ENCODE data around the gene LPP. TPM values are rescaled to one million over a fixed set of nuclear protein-coding genes. Genes with fewer than 3 reads are reported as not detected.

LPP gene
- total and polyA plus RNA-seq, 5 donors from 2014 or later: 14.5 to 102 (median 21.7) TPM

- H3K27ac Mint-ChIP-seq: peak overlapping the region; percentile 77 to 86 (median 77)
- Histone ChIP-seq H3K27me3 (ENCODE audit: control insufficient read depth, insufficient read depth, low read length) (no peaks in the 10 kb centered on the region), H3K4me1 (ENCODE audit: control insufficient read depth, insufficient read depth, low read length, poor library complexity, severe bottlenecking) (peaks cover 14% of the 10 kb centered on the region), H3K4me3 (ENCODE audit: low read depth, low read length) (peak overlapping the region; percentile 49), H3K27ac (ENCODE audit: insufficient read depth, low read length, poor library complexity, severe bottlenecking) (no peak overlapping the region), H3K36me3 (ENCODE audit: control insufficient read depth, insufficient read depth, low read length) (no peaks in the 10 kb centered on the region), H3K9me3 (ENCODE audit: control insufficient read depth in 2 of 2, low read length in 2 of 2) (no peaks in the 10 kb centered on the region)
- peak overlapping the region in 3 of 4 donors; percentile 17 to 77 (median 70) for H3K4me3 Mint-ChIP-seq
- H3K36me3 Mint-ChIP-seq: peaks cover 13% of the 10 kb centered on the region
- H3K4me1 Mint-ChIP-seq: peaks cover 16 to 48% (median 32%) of the 10 kb centered on the region in 4 donors
- peaks cover 4% of the 10 kb centered on the region for H3K27me3 Mint-ChIP-seq
- DNase-seq: peak in 2 of 3 donors; percentile 37 to 71
- no peaks in the 10 kb centered on the region for H3K9me3 Mint-ChIP-seq
- ATAC-seq (ENCODE audit: low read depth in 2 of 2): peak; percentile 79 to 84
Measured at GRCh38 chr3:188358787-188359493, 205.0 kb downstream of the LPP start.

- Mint-ChIP-seq H3K27me3 (peaks cover 4% of the 10 kb centered on the region), H3K36me3 (peaks cover 13% of the 10 kb centered on the region), H3K27ac (peak overlapping the region in 2 of 3 donors; percentile 13 to 77), H3K4me1 (peaks cover 21 to 48% (median 36%) of the 10 kb centered on the region in 4 donors), H3K9me3 (no peaks in the 10 kb centered on the region), H3K4me3 (no peak overlapping the region)
- Histone ChIP-seq H3K4me3 (ENCODE audit: low read depth, low read length) (no peak overlapping the region), H3K27me3 (ENCODE audit: control insufficient read depth, insufficient read depth, low read length) (no peaks in the 10 kb centered on the region), H3K4me1 (ENCODE audit: control insufficient read depth, insufficient read depth, low read length, poor library complexity, severe bottlenecking) (peaks cover 14% of the 10 kb centered on the region), H3K9me3 (ENCODE audit: control insufficient read depth in 2 of 2, low read length in 2 of 2) (no peaks in the 10 kb centered on the region), H3K27ac (ENCODE audit: insufficient read depth, low read length, poor library complexity, severe bottlenecking) (no peak overlapping the region), H3K36me3 (ENCODE audit: control insufficient read depth, insufficient read depth, low read length) (no peaks in the 10 kb centered on the region)
- DNase-seq: no peak
- ATAC-seq (ENCODE audit: low read depth in 2 of 2): no peak
Measured at GRCh38 chr3:188360364-188360881, 206.5 kb downstream of the LPP start.

GRCh38 chr3:188361888-188362287 is 207.9 kb downstream of the LPP start:
- Histone ChIP-seq H3K9me3 (ENCODE audit: control insufficient read depth in 2 of 2, low read length in 2 of 2) (no peaks in the 10 kb centered on the region), H3K27ac (ENCODE audit: insufficient read depth, low read length, poor library complexity, severe bottlenecking) (no peak overlapping the region), H3K27me3 (ENCODE audit: control insufficient read depth, insufficient read depth, low read length) (no peaks in the 10 kb centered on the region), H3K4me3 (ENCODE audit: low read depth, low read length) (no peak overlapping the region), H3K4me1 (ENCODE audit: control insufficient read depth, insufficient read depth, low read length, poor library complexity, severe bottlenecking) (peaks cover 14% of the 10 kb centered on the region), H3K36me3 (ENCODE audit: control insufficient read depth, insufficient read depth, low read length) (no peaks in the 10 kb centered on the region)
- Mint-ChIP-seq H3K9me3 (no peaks in the 10 kb centered on the region), H3K27ac (peak overlapping the region; percentile 68 to 81 (median 74)), H3K4me1 (peaks cover 21 to 51% (median 37%) of the 10 kb centered on the region in 4 donors), H3K36me3 (peaks cover 12% of the 10 kb centered on the region), H3K27me3 (peaks cover 4% of the 10 kb centered on the region), H3K4me3 (peak overlapping the region in 2 of 4 donors; percentile 36 to 53)
- DNase-seq (peak in 1 of 3 donors; percentile 16), ATAC-seq (ENCODE audit: low read depth in 2 of 2) (peak; percentile 24 to 25)

- H3K4me3 Mint-ChIP-seq: peak overlapping the region in 3 of 4 donors; percentile 2 to 53 (median 14)
- H3K4me1 Mint-ChIP-seq: peaks cover 21 to 49% (median 37%) of the 10 kb centered on the region in 4 donors
- H3K27me3 Mint-ChIP-seq: peaks cover 4% of the 10 kb centered on the region
- Histone ChIP-seq H3K4me1 (ENCODE audit: control insufficient read depth, insufficient read depth, low read length, poor library complexity, severe bottlenecking) (peaks cover 14% of the 10 kb centered on the region), H3K4me3 (ENCODE audit: low read depth, low read length) (no peak overlapping the region), H3K9me3 (ENCODE audit: control insufficient read depth in 2 of 2, low read length in 2 of 2) (no peaks in the 10 kb centered on the region), H3K27me3 (ENCODE audit: control insufficient read depth, insufficient read depth, low read length) (no peaks in the 10 kb centered on the region), H3K36me3 (ENCODE audit: control insufficient read depth, insufficient read depth, low read length) (no peaks in the 10 kb centered on the region), H3K27ac (ENCODE audit: insufficient read depth, low read length, poor library complexity, severe bottlenecking) (no peak overlapping the region)
- no peaks in the 10 kb centered on the region for H3K9me3 Mint-ChIP-seq
- H3K36me3 Mint-ChIP-seq: peaks cover 10% of the 10 kb centered on the region
- DNase-seq (peak in 1 of 3 donors; percentile 16), ATAC-seq (ENCODE audit: low read depth in 2 of 2) (peak; percentile 43 to 59)
- H3K27ac Mint-ChIP-seq: peak overlapping the region in 2 of 3 donors; percentile 68 to 84
Measured at GRCh38 chr3:188362405-188362831, 208.5 kb downstream of the LPP start.

- H3K4me1 Mint-ChIP-seq: peaks cover 13 to 36% (median 26%) of the 10 kb centered on the region in 4 donors
- ATAC-seq (ENCODE audit: low read depth in 2 of 2): no peak
- H3K27ac ChIP-seq (ENCODE audit: insufficient read depth, low read length, poor library complexity, severe bottlenecking): no peak overlapping the region
- no peaks in the 10 kb centered on the region for H3K27me3 Mint-ChIP-seq
- peak overlapping the region in 1 of 3 donors; percentile 11 for H3K27ac Mint-ChIP-seq
- no peaks in the 10 kb centered on the region for H3K36me3 ChIP-seq (ENCODE audit: control insufficient read depth, insufficient read depth, low read length)
- no peaks in the 10 kb centered on the region for H3K9me3 Mint-ChIP-seq
- H3K9me3 ChIP-seq (ENCODE audit: control insufficient read depth in 2 of 2, low read length in 2 of 2): no peaks in the 10 kb centered on the region
- peaks cover 12% of the 10 kb centered on the region for H3K36me3 Mint-ChIP-seq
- H3K4me3 ChIP-seq (ENCODE audit: low read depth, low read length): no peak overlapping the region
- H3K27me3 ChIP-seq (ENCODE audit: control insufficient read depth, insufficient read depth, low read length): no peaks in the 10 kb centered on the region
- no peak overlapping the region for H3K4me3 Mint-ChIP-seq
- no peaks in the 10 kb centered on the region for H3K4me1 ChIP-seq (ENCODE audit: control insufficient read depth, insufficient read depth, low read length, poor library complexity, severe bottlenecking)
- no peak for DNase-seq
Measured at GRCh38 chr3:188365184-188365583, 211.2 kb downstream of the LPP start.

GRCh38 chr3:188365988-188366698 is 212.2 kb downstream of the LPP start:
- Histone ChIP-seq H3K27me3 (ENCODE audit: control insufficient read depth, insufficient read depth, low read length) (no peaks in the 10 kb centered on the region), H3K36me3 (ENCODE audit: control insufficient read depth, insufficient read depth, low read length) (no peaks in the 10 kb centered on the region), H3K9me3 (ENCODE audit: control insufficient read depth in 2 of 2, low read length in 2 of 2) (no peaks in the 10 kb centered on the region), H3K4me3 (ENCODE audit: low read depth, low read length) (no peak overlapping the region), H3K27ac (ENCODE audit: insufficient read depth, low read length, poor library complexity, severe bottlenecking) (no peak overlapping the region), H3K4me1 (ENCODE audit: control insufficient read depth, insufficient read depth, low read length, poor library complexity, severe bottlenecking) (no peaks in the 10 kb centered on the region)
- no peaks in the 10 kb centered on the region for H3K27me3 Mint-ChIP-seq
- peaks cover 0 to 3% (median 0%) of the 10 kb centered on the region in 7 donors for H3K9me3 Mint-ChIP-seq
- H3K36me3 Mint-ChIP-seq: peaks cover 20% of the 10 kb centered on the region
- H3K4me3 Mint-ChIP-seq: no peak overlapping the region
- peaks cover 17 to 32% (median 26%) of the 10 kb centered on the region in 4 donors for H3K4me1 Mint-ChIP-seq
- H3K27ac Mint-ChIP-seq: no peak overlapping the region
- DNase-seq (no peak), ATAC-seq (ENCODE audit: low read depth in 2 of 2) (no peak)

GRCh38 chr3:188367678-188368077 is 213.7 kb downstream of the LPP start:
- H3K9me3 Mint-ChIP-seq: peaks cover 0 to 3% (median 0%) of the 10 kb centered on the region in 7 donors
- Histone ChIP-seq H3K4me3 (ENCODE audit: low read depth, low read length) (no peak overlapping the region), H3K9me3 (ENCODE audit: control insufficient read depth in 2 of 2, low read length in 2 of 2) (no peaks in the 10 kb centered on the region), H3K4me1 (ENCODE audit: control insufficient read depth, insufficient read depth, low read length, poor library complexity, severe bottlenecking) (no peaks in the 10 kb centered on the region), H3K27ac (ENCODE audit: insufficient read depth, low read length, poor library complexity, severe bottlenecking) (no peak overlapping the region), H3K27me3 (ENCODE audit: control insufficient read depth, insufficient read depth, low read length) (no peaks in the 10 kb centered on the region), H3K36me3 (ENCODE audit: control insufficient read depth, insufficient read depth, low read length) (no peaks in the 10 kb centered on the region)
- H3K27ac Mint-ChIP-seq: peak overlapping the region in 2 of 3 donors; percentile 5 to 14
- DNase-seq: no peak
- H3K4me3 Mint-ChIP-seq: no peak overlapping the region
- H3K36me3 Mint-ChIP-seq: peaks cover 20% of the 10 kb centered on the region
- no peak for ATAC-seq (ENCODE audit: low read depth in 2 of 2)
- H3K4me1 Mint-ChIP-seq: peaks cover 16 to 23% (median 18%) of the 10 kb centered on the region in 4 donors
- no peaks in the 10 kb centered on the region for H3K27me3 Mint-ChIP-seq

All from CD4-positive, CD25-positive, alpha-beta regulatory T cell (primary cell).